Subcutaneous abdominal adipose tissue (tissue), 5 donors: ENCODE data around the gene KDM6B.
A peak's percentile ranks its signal among the peaks of the same experiment; 100 is the strongest.

Experiments
- H3K27ac ChIP-seq: one replicate; pipeline ENCODE4 v1.7.0; 2013; ENCODE audit warnings: low read depth, mild to moderate bottlenecking, inconsistent platforms, low read length, moderate library complexity
- H3K27me3 ChIP-seq, 5 donors: one replicate each; pipeline ENCODE4 v1.7.0; 2013; ENCODE audit warnings: low read length in 5 of 5, inconsistent platforms in 1 of 5; ENCODE audit not compliant: control insufficient read depth in 5 of 5, insufficient read depth in 4 of 5
- H3K36me3 ChIP-seq, 5 donors: one replicate each; pipeline ENCODE4 v1.7.0; 2013; ENCODE audit warnings: low read length in 5 of 5; ENCODE audit not compliant: control insufficient read depth in 5 of 5, insufficient read depth in 5 of 5
- H3K4me1 ChIP-seq, 5 donors: one replicate each; pipeline ENCODE4 v1.7.0; 2013; ENCODE audit warnings: low read length in 5 of 5, mild to moderate bottlenecking in 3 of 5, moderate library complexity in 1 of 5; ENCODE audit not compliant: control insufficient read depth in 5 of 5, insufficient read depth in 5 of 5
- H3K4me3 ChIP-seq, 5 donors: one replicate each; pipeline ENCODE4 v1.7.0; 2013; ENCODE audit warnings: low read length in 5 of 5, low read depth in 1 of 5
- H3K9ac ChIP-seq, 5 donors: one replicate each; pipeline ENCODE4 v1.7.0; 2013; ENCODE audit warnings: low read length in 5 of 5, mild to moderate bottlenecking in 4 of 5, moderate library complexity in 3 of 5
- H3K9me3 ChIP-seq, 5 donors: one replicate each; pipeline ENCODE4 v1.7.0; 2013; ENCODE audit warnings: low read length in 5 of 5; ENCODE audit not compliant: control insufficient read depth in 5 of 5
- donor health status: healthy.
- donor health status: healthy.
- donor health status: healthy.
- donor health status: healthy.
- donor health status: healthy.

Gene KDM6B

GRCh38 chr17:7820231-7820630, 13.8 kb upstream of the KDM6B start:
- no peak overlapping the region for H3K27ac ChIP-seq
- H3K9ac ChIP-seq = no peak overlapping the region
- no peaks in the 10 kb centered on the region for H3K36me3 ChIP-seq
- no peaks in the 10 kb centered on the region for H3K9me3 ChIP-seq
- H3K4me1 ChIP-seq = no peaks in the 10 kb centered on the region
- H3K27me3 ChIP-seq = peaks cover 0 to 13% (median 3%) of the 10 kb centered on the region in 5 donors
- no peak overlapping the region for H3K4me3 ChIP-seq

GRCh38 chr17:7822126-7822525, 11.9 kb upstream of the KDM6B start:
- H3K4me3 ChIP-seq = no peak overlapping the region
- H3K27me3 ChIP-seq = peaks cover 0 to 11% (median 3%) of the 10 kb centered on the region in 5 donors
- no peaks in the 10 kb centered on the region for H3K36me3 ChIP-seq
- H3K27ac ChIP-seq = no peak overlapping the region
- H3K4me1 ChIP-seq = peaks cover 0 to 6% (median 0%) of the 10 kb centered on the region in 5 donors
- H3K9me3 ChIP-seq = no peaks in the 10 kb centered on the region
- H3K9ac ChIP-seq = no peak overlapping the region

DNA sequence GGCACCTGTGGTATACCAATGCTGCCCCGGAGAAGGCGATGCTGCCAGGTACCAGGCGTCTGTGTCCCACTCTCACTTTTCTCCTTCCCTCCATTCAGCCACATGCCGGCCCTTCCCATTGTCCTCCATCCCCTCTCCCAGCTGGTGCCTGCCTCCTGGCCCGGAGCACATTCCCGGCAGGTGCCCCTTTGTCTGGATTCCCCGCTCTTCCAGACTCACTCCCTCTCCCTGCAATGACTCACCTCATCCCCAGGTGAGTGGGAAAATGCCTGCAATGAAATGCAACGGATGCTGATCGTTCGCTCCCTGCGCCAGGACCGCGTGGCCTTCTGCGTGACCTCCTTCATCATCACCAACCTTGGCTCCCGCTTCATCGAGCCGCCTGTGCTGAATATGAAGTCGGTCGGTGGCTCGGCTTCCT, 10.4 kb upstream of the KDM6B start:
- H3K4me3 ChIP-seq = no peak overlapping the region
- H3K4me1 ChIP-seq = peaks cover 0 to 6% (median 0%) of the 10 kb centered on the region in 5 donors
- H3K9ac ChIP-seq = no peak overlapping the region
- H3K9me3 ChIP-seq = no peaks in the 10 kb centered on the region
- no peaks in the 10 kb centered on the region for H3K36me3 ChIP-seq
- peaks cover 0 to 3% (median 3%) of the 10 kb centered on the region in 5 donors for H3K27me3 ChIP-seq
- no peak overlapping the region for H3K27ac ChIP-seq

DNA sequence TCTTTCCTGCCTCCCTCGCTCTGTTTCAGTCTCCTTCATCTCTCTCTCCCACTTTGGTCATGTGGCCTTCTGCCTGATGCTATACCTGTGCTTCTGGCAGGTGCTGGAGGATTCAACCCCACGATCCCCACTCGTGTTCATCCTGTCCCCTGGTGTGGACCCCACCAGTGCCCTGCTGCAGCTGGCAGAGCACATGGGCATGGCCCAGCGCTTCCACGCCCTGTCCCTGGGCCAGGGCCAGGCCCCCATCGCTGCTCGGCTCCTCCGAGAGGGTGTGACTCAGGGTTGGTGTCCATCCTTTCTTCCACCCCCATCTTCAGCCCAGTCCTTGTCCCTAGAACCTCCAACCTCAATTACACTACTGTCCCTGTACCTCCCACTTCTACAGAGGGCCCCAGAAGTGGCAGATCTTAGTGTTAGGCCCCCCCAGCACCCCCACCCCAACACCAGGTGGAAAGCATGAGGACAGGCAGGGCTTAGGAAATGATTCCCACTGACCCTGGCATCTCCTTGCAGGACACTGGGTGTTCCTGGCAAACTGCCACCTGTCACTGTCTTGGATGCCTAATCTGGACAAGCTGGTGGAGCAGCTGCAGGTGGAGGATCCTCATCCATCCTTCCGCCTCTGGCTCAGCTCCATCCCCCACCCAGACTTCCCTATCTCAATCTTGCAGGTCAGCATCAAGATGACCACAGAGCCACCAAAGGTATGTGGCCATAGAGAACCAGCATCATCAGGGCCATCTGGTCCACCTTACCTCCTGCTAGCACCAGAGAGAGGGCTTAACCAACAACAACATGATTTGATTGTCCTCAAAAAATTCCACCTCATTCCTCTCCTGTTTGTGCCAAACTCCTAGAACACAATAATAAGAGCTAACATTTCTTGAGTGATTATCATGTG, 9.7 kb upstream of the KDM6B start:
- no peak overlapping the region for H3K27ac ChIP-seq
- H3K36me3 ChIP-seq = no peaks in the 10 kb centered on the region
- H3K27me3 ChIP-seq = peaks cover 0 to 3% (median 0%) of the 10 kb centered on the region in 5 donors
- H3K4me3 ChIP-seq = no peak overlapping the region
- no peaks in the 10 kb centered on the region for H3K9me3 ChIP-seq
- H3K9ac ChIP-seq = no peak overlapping the region
- peaks cover 0 to 6% (median 0%) of the 10 kb centered on the region in 5 donors for H3K4me1 ChIP-seq

- Histone ChIP-seq H3K9me3 (no peaks in the 10 kb centered on the region), H3K4me3 (no peak overlapping the region), H3K36me3 (no peaks in the 10 kb centered on the region), H3K9ac (peak overlapping the region in 1 of 5 donors; percentile 17), H3K27me3 (peaks cover 0 to 3% (median 1%) of the 10 kb centered on the region in 5 donors), H3K4me1 (peaks cover 0 to 6% (median 0%) of the 10 kb centered on the region in 5 donors), H3K27ac (no peak overlapping the region)
Observed at GRCh38 chr17:7825206-7825990, 8.6 kb upstream of the KDM6B start.

- Histone ChIP-seq H3K27ac (no peak overlapping the region), H3K4me1 (peaks cover 4 to 18% (median 7%) of the 10 kb centered on the region in 5 donors), H3K27me3 (peaks cover 0 to 5% (median 2%) of the 10 kb centered on the region in 5 donors), H3K9me3 (no peaks in the 10 kb centered on the region), H3K4me3 (no peak overlapping the region), H3K36me3 (no peaks in the 10 kb centered on the region), H3K9ac (no peak overlapping the region)
Observed at GRCh38 chr17:7830616-7831015, 3.4 kb upstream of the KDM6B start.

DNA sequence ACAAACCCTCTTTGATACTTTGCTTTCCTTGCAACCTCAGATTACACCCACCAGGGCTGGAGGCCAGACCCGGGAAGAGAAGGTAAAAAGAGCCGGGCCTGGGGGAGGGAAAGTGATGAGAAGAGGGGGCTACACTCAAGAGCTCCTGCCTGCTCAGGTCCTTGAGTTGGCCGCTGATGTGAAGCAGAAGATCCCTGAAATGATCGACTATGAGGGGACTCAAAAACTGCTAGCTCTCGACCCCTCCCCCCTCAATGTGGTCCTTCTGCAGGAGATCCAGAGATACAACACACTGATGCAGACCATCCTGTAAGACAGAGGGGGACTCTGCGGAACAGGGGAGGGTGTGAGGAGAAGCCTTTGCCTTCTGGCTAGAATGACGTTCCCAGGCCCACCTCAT, 2.8 kb upstream of the KDM6B start:
- Histone ChIP-seq H3K9ac (no peak overlapping the region), H3K36me3 (no peaks in the 10 kb centered on the region), H3K9me3 (no peaks in the 10 kb centered on the region), H3K4me3 (no peak overlapping the region), H3K27me3 (peaks cover 0 to 5% (median 2%) of the 10 kb centered on the region in 5 donors), H3K27ac (no peak overlapping the region), H3K4me1 (peaks cover 4 to 22% (median 10%) of the 10 kb centered on the region in 5 donors)

DNA sequence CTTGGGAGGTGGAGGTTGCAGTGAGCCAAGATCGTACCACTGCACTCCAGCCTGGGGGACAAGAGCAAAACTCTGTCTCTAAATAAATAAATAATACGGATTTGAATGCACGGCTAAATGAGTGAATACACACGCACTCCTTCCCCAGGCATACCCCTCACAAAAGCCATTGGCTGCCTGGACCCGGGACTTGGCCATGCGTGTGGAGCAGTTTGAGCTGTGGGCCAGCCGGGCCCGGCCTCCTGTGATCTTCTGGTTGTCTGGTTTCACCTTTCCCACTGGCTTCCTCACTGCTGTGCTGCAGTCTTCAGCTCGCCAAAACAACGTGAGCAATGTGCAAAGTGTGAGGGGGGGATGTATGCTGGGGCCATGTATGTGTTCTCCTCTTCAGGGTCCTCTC, 1.6 kb upstream of the KDM6B start:
- Histone ChIP-seq H3K9me3 (no peaks in the 10 kb centered on the region), H3K36me3 (no peaks in the 10 kb centered on the region), H3K4me1 (peaks cover 11 to 33% (median 21%) of the 10 kb centered on the region in 5 donors), H3K9ac (no peak overlapping the region), H3K4me3 (no peak overlapping the region), H3K27ac (no peak overlapping the region), H3K27me3 (peaks cover 0 to 5% (median 2%) of the 10 kb centered on the region in 5 donors)

DNA sequence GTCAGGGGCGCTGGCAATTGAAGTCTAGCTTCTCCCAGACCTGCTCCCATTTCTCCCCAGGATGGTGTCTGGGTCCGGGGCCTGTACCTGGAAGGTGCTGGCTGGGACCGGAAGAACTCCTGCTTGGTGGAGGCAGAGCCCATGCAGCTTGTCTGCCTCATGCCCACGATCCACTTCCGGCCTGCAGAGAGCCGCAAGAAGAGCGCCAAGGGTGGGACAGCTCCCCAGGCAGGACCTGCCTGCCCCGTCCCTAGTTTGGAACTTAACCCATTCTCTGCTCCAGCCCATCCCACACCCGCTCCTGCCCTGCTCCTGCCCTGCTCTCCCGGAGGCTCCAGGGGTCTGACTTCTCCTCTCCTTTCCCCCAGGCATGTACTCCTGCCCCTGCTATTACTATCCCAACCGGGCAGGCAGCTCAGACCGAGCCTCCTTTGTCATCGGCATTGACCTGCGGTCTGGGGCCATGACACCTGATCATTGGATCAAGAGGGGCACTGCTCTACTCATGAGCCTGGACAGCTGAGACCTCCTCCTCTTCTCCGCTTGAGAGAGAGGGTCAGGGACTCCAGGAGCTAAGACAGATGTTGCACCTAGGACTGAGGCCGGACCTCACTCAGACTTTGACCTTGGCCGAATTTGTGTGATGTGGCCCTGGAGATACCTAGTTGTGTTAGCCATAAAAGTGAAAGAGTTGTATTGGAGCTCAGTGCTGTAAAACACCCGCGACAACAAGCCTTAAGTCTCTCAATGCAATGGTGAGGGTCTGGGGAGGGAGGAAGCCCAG, 814 bp upstream of the KDM6B start:
- peak overlapping the region; percentile 100 for H3K27ac ChIP-seq
- H3K4me3 ChIP-seq = peak overlapping the region; percentile 66 to 89 (median 87)
- peak overlapping the region in 3 of 5 donors; percentile 49 to 97 (median 68) for H3K9ac ChIP-seq
- peaks cover 11 to 39% (median 26%) of the 10 kb centered on the region in 5 donors for H3K4me1 ChIP-seq
- peaks cover 0 to 5% (median 2%) of the 10 kb centered on the region in 5 donors for H3K27me3 ChIP-seq
- H3K9me3 ChIP-seq = no peaks in the 10 kb centered on the region
- H3K36me3 ChIP-seq = no peaks in the 10 kb centered on the region
